Measurements from ENCODE around the gene MUC15. TPM values are rescaled to one million over a fixed set of nuclear protein-coding genes. Genes with fewer than 3 reads are reported as not detected.

Gene MUC15
- polyA plus RNA-seq, 3 donors from 2014 or later = not detected

DNA sequence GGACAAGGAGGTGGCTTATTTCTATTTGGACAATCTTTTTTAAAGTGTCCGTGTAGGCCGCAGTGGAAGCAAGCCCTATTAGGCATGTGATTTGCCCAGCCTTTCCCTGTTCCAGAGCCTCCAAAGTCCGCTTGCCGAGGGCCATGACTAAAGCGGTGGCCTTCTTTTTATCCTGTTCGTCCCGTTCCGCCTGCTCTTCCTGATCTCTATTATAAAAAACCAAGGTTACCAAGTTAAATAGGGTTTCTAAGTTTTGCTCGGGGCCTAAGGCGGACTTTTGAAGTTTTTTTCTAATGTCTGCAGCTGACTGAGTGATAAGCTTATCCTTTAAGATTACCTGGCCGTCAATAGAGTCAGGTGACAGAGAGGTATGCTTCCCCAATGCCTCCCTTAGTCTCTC lies 21.6 kb upstream of the MUC15 start:
- Mint-ChIP-seq H3K27me3 (ENCODE audit: low read depth in 3 of 3) (peaks cover 0 to 3% (median 0%) of the 10 kb centered on the region in 3 donors), H3K9me3 (peaks cover 15 to 59% (median 26%) of the 10 kb centered on the region in 6 donors), H3K27ac (no peak overlapping the region)

DNA sequence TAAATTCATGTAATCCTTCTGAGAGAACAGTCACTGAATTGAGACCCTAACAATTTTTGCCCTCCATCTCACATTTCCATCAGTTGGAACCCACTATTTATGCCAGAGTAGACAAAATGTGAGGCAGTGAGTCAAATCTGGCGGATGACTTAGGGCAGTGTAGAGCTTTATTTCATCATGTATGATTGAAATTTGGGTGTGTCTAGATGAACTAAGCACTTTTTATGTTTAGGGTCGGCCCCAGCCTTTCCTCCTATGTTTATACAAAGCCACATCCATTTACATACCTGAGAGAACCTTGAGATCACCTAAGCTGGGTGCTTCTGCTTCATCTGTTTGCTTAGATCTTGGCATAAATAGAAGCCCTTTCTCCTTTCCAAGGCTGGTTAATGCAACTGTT lies 15.0 kb upstream of the MUC15 start:
- no peak for DNase-seq
- H3K27me3 Mint-ChIP-seq (ENCODE audit: low read depth in 3 of 3) = peaks cover 0 to 2% (median 0%) of the 10 kb centered on the region in 3 donors
- H3K36me3 Mint-ChIP-seq = peaks cover 0 to 8% (median 0%) of the 10 kb centered on the region in 3 donors
- no peaks in the 10 kb centered on the region for H3K4me1 Mint-ChIP-seq
- H3K4me3 Mint-ChIP-seq = no peak overlapping the region
- H3K27ac Mint-ChIP-seq = no peak overlapping the region
- peaks cover 12 to 41% (median 23%) of the 10 kb centered on the region in 6 donors for H3K9me3 Mint-ChIP-seq

More for the DNA sequence above, 21.6 kb upstream of the MUC15 start:
- Mint-ChIP-seq H3K36me3 (peaks cover 0 to 8% (median 0%) of the 10 kb centered on the region in 3 donors), H3K4me3 (no peak overlapping the region), H3K4me1 (no peaks in the 10 kb centered on the region)
- no peak for DNase-seq

DNA sequence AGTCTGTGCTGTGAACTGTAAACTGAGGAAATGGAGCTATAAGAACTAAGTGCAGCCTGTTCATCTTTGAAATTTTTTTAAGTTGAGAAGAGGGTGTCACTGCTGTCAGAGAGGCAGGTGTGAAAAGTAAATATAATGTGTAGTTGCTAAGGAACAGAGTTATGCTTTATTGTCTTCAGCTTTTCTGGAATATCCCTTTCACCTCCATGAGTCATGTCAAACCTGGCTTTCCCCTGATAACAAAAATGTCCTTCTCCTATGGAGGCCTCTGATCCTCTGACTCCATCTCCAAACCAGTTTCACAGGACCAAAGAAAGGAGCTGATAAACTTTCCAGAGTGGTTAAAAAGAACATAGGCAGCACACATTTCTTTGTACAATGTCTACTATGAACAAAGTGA lies 12.8 kb upstream of the MUC15 start:
- peaks cover 0 to 2% (median 0%) of the 10 kb centered on the region in 3 donors for H3K27me3 Mint-ChIP-seq (ENCODE audit: low read depth in 3 of 3)
- H3K9me3 Mint-ChIP-seq = peaks cover 6 to 36% (median 15%) of the 10 kb centered on the region in 6 donors
- H3K27ac Mint-ChIP-seq = no peak overlapping the region
- no peak for DNase-seq
- H3K36me3 Mint-ChIP-seq = peaks cover 0 to 1% (median 0%) of the 10 kb centered on the region in 3 donors
- no peak overlapping the region for H3K4me3 Mint-ChIP-seq
- H3K4me1 Mint-ChIP-seq = no peaks in the 10 kb centered on the region

DNA sequence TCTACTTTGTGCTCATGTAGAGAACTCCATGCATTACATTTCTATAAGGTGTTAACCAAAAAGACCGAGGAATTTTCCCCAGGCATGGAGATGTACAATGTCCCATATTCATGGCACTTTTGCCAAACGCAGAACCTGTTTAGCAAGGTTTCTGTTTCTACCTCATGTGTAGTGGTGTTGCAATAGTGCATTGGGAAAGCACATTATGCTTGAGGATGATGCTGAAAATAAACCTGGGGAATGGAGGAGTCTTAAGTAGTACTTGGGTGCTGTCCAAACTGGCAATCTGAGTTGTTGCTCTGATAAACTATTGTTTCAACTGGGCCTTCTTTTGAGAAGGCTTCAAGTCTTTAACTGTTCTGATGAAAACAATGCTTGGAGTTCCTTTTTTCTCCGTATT lies 11.5 kb upstream of the MUC15 start:
- Mint-ChIP-seq H3K36me3 (no peaks in the 10 kb centered on the region), H3K9me3 (peaks cover 2 to 30% (median 8%) of the 10 kb centered on the region in 6 donors), H3K4me1 (no peaks in the 10 kb centered on the region), H3K4me3 (no peak overlapping the region), H3K27ac (no peak overlapping the region), H3K27me3 (ENCODE audit: low read depth in 3 of 3) (peaks cover 0 to 2% (median 0%) of the 10 kb centered on the region in 3 donors)
- no peak for DNase-seq

DNA sequence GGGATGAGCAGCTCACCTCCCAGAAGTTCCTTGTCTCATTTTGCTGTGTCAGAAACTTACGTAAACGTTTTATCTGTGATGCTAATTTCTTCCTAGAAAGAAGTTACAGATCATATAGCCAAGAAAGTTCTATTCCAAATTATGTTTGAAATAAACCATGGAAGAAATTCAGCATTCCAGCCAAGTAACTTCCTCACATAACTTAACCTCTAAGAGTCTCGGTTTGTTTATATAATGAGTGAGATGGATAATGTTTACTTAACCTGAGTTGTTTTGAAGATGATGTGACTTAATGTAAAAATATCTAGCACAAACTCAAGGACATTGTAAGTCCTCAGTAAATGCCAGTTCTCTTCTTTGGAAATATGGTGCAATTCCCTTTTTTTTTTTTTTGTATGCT lies 8.9 kb upstream of the MUC15 start:
- DNase-seq = no peak
- no peak overlapping the region for H3K4me3 Mint-ChIP-seq
- H3K9me3 Mint-ChIP-seq = peaks cover 0 to 20% (median 6%) of the 10 kb centered on the region in 6 donors
- no peaks in the 10 kb centered on the region for H3K27me3 Mint-ChIP-seq (ENCODE audit: low read depth in 3 of 3)
- no peak overlapping the region for H3K27ac Mint-ChIP-seq
- H3K4me1 Mint-ChIP-seq = no peaks in the 10 kb centered on the region
- no peaks in the 10 kb centered on the region for H3K36me3 Mint-ChIP-seq

DNA sequence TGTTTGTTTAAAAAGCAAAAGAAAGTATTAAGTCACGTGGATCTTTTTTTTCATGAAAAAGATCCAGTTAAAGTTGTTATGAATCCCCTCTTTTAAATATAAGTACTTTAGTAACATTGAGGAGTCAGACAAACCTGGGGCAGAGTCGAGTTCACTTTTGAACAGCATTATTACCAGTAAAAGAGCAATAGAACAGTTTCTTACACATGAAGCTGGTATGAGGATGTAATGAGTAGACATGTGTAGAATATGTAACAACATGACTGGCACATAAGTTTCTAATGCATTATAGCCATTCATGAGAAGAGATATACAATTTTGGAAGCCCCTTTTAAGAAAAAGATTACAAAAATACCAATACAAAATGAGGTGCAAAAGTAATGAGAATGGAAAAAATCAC lies 7.6 kb upstream of the MUC15 start:
- Mint-ChIP-seq H3K4me1 (no peaks in the 10 kb centered on the region), H3K4me3 (no peak overlapping the region), H3K27ac (no peak overlapping the region), H3K36me3 (no peaks in the 10 kb centered on the region), H3K27me3 (ENCODE audit: low read depth in 3 of 3) (no peaks in the 10 kb centered on the region), H3K9me3 (peaks cover 0 to 17% (median 4%) of the 10 kb centered on the region in 6 donors)
- no peak for DNase-seq

DNA sequence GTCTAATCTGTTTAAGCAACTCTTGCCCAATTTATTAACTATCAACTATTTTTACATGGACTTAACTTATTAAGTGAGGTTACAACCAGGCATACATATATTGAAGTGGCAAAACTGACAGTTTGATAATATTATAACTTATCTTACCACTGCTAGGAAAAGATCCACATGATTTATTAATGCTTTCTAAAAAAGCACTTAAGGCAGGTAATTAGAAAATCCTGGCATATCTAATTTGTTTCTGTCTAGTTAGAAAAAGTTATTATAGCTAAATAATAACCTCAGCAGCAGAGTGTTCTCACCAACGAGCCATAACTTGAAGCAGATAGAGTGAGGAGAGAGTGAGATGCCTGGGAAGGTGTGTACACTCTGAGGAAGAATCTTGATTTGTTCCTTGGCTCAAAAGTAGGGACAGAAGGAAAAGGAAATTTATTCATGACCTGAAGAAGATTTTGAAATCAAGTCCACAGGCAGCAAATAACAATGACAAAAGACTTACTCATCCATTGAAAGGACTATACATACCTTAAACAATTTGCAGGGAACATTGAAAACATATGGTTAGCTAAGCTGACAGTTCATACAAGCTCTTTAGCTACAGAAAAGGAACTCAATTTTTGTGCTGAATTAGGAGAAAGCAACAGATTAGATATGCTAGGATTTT lies 7.1 kb upstream of the MUC15 start:
- Mint-ChIP-seq H3K4me1 (no peaks in the 10 kb centered on the region), H3K27ac (no peak overlapping the region), H3K36me3 (no peaks in the 10 kb centered on the region), H3K4me3 (no peak overlapping the region), H3K9me3 (peaks cover 0 to 11% (median under 1%) of the 10 kb centered on the region in 6 donors), H3K27me3 (ENCODE audit: low read depth in 3 of 3) (no peaks in the 10 kb centered on the region)
- DNase-seq = no peak

DNA sequence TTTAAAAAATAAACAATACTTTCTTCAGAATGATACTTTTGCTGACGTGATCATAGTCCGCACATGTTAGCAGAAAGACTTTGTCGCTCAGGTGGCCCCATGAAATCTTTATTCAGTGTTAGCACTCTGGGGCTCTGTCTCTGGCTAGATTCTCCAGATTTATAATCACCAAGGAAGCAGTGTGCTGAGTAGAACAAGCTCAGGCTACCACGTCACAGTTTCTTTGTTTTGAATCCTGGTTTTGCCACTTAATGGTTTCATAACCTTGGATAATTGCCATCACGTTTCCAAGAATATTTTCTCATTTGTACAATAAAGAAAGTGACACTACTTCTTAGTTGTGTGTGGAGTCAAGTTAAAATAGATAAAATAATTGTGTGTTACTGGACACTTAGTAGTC lies 3.9 kb upstream of the MUC15 start:
- no peak for DNase-seq
- peaks cover 0 to 23% (median 0%) of the 10 kb centered on the region in 6 donors for H3K9me3 Mint-ChIP-seq

DNA sequence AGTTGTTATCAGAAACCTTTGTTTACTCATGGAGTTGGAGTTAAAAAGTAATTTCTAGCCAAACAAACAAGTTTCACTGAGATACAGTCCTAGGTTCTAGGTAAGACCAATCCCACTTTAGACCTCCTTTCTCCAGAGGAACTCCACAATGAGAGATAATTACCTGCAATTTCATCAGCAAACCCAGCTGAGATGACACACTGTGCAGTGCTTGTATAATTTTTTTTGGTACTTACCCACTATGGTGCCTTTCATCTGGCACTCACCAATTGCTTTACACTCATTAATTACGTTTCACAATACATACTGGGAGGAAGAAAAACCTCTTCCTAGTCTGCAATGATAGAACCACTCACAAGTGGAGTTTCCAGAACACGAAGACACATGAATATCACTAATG lies 1.8 kb upstream of the MUC15 start:
- no peaks in the 10 kb centered on the region for H3K36me3 Mint-ChIP-seq
- peaks cover 0 to 17% (median 0%) of the 10 kb centered on the region in 6 donors for H3K9me3 Mint-ChIP-seq
- H3K4me1 Mint-ChIP-seq = no peaks in the 10 kb centered on the region
- DNase-seq = no peak
- no peak overlapping the region for H3K27ac Mint-ChIP-seq
- H3K4me3 Mint-ChIP-seq = no peak overlapping the region
- H3K27me3 Mint-ChIP-seq (ENCODE audit: low read depth in 3 of 3) = no peaks in the 10 kb centered on the region

More for the DNA sequence above, 3.9 kb upstream of the MUC15 start:
- no peaks in the 10 kb centered on the region for H3K27me3 Mint-ChIP-seq (ENCODE audit: low read depth in 3 of 3)
- H3K4me1 Mint-ChIP-seq = no peaks in the 10 kb centered on the region
- no peak overlapping the region for H3K27ac Mint-ChIP-seq
- no peaks in the 10 kb centered on the region for H3K36me3 Mint-ChIP-seq
- H3K4me3 Mint-ChIP-seq = no peak overlapping the region

DNA sequence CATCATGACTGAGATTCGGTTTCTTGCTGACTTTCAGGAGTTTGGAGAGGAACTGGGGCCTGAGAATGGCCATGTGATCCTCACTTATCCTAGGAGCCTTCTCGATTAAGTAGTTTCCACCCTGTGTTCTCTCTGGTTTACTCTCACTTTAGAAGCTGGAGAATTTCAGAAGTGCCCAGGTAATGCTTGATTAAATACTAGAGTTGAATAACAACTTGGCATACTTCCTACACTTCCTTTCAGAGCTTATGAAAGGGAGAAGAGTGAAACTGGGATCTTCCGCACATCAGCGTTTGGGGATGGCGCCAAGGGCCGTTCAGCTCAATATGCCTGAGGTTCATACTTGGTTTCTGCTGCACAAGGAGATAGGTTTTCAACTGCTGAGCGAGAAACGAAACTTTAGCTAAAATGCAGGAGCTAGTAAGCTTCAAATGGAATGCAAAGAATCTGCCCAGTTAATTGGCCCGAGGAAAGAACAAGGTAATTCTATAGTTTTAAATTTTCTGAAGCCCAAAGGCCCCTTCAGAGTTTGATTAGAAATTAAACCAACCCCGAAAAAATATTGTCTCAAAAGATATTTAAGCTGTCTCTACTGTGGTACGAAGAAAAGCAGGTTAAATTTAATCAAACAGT lies 823 bp upstream of the MUC15 start:
- no peak overlapping the region for H3K27ac Mint-ChIP-seq
- no peak overlapping the region for H3K4me3 Mint-ChIP-seq
- H3K36me3 Mint-ChIP-seq = no peaks in the 10 kb centered on the region
- no peak for DNase-seq
- peaks cover 0 to 20% (median 0%) of the 10 kb centered on the region in 6 donors for H3K9me3 Mint-ChIP-seq
- peaks cover 0 to 2% (median 0%) of the 10 kb centered on the region in 3 donors for H3K27me3 Mint-ChIP-seq (ENCODE audit: low read depth in 3 of 3)
- no peaks in the 10 kb centered on the region for H3K4me1 Mint-ChIP-seq

DNA sequence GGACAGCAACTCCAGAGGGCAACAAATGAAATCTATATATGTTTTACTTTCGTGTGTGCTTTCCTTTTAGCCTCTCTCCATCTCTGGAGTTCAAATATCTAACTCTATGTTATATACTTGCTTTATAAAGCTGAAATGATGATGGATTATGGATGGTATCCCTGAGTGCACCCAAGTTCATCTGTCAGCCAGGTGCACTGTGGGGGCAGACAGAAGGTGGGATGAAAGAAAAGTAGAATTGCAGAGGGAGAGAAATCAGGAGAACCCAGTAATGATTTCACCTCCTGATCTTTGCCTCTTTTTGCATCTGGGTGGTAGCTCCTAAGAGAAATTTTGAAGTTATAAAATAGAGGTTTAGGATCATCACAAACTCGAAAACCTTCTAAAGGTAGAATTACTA lies 2.4 kb downstream of the MUC15 start:
- no peak for DNase-seq
- H3K27ac Mint-ChIP-seq = no peak overlapping the region
- H3K4me3 Mint-ChIP-seq = no peak overlapping the region
- no peaks in the 10 kb centered on the region for H3K36me3 Mint-ChIP-seq
- H3K9me3 Mint-ChIP-seq = peaks cover 0 to 33% (median 4%) of the 10 kb centered on the region in 6 donors
- no peaks in the 10 kb centered on the region for H3K4me1 Mint-ChIP-seq
- peaks cover 0 to 3% (median 0%) of the 10 kb centered on the region in 3 donors for H3K27me3 Mint-ChIP-seq (ENCODE audit: low read depth in 3 of 3)

DNA sequence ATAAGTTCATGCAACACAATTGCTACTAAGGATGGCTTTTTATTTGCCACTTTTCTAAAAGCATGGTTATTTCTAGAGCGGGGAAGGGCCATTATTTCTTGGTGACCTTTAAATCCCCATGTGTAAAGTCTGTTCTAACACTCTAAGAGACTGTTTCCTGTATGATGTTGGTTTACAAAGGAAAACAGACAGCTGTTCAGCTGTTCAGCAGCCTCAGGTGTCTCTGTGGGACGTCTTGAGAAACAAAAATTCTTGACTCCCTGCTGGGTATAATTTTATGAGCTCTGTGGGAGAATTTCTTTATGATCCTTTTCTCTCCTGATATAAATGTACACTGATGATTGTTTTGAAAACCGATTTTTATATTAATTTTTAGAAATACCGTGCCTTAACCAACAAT lies 13.9 kb downstream of the MUC15 start:
- no peak overlapping the region for H3K4me3 Mint-ChIP-seq
- no peaks in the 10 kb centered on the region for H3K4me1 Mint-ChIP-seq
- H3K27me3 Mint-ChIP-seq (ENCODE audit: low read depth in 3 of 3) = no peaks in the 10 kb centered on the region
- H3K36me3 Mint-ChIP-seq = no peaks in the 10 kb centered on the region
- peaks cover 0 to 31% (median 7%) of the 10 kb centered on the region in 6 donors for H3K9me3 Mint-ChIP-seq
- no peak for DNase-seq
- no peak overlapping the region for H3K27ac Mint-ChIP-seq

DNA sequence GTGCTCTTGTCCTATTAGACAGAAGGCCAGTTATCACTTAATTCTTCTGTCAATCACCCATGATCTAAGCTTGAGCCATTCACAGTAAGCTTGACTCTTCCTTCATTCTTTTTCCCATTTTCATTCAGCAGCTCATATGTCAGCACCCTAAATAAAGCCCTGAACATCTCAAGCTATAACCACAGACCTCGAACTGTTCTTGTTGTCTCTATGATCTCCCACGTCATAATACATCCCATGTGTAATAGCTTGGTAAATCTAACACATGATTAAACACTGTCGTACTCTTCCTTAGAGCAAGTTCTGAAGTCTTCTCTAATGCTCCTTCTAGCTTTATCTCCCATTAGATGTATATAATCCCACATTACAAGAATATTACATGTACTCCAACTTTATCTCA lies 14.4 kb downstream of the MUC15 start:
- H3K4me1 Mint-ChIP-seq = no peaks in the 10 kb centered on the region
- H3K27me3 Mint-ChIP-seq (ENCODE audit: low read depth in 3 of 3) = no peaks in the 10 kb centered on the region
- H3K27ac Mint-ChIP-seq = no peak overlapping the region
- H3K4me3 Mint-ChIP-seq = no peak overlapping the region
- H3K9me3 Mint-ChIP-seq = peaks cover 0 to 35% (median 7%) of the 10 kb centered on the region in 6 donors
- no peak for DNase-seq
- no peaks in the 10 kb centered on the region for H3K36me3 Mint-ChIP-seq

DNA sequence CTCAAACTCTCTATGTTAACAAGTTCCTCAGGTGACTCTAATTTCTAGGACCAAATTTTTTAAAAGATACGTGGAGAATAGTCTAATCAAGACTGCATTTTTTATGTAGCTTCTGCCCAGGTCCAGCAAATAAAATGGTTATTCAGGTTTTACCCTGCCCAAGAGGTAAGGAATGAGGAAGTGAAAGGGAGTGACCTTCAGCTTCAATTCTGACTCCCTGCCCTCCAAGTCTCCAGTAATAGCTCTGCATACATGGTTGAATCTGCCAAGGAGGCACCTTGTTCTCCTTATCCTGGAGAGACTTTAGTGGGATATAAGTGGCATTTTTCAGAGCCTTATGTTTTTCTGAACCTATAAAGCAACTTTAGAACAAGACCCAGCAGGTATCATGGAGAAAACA lies 15.5 kb downstream of the MUC15 start:
- no peak for DNase-seq
- Mint-ChIP-seq H3K4me3 (no peak overlapping the region), H3K9me3 (peaks cover 0 to 40% (median 7%) of the 10 kb centered on the region in 6 donors), H3K27ac (no peak overlapping the region), H3K36me3 (no peaks in the 10 kb centered on the region), H3K27me3 (ENCODE audit: low read depth in 3 of 3) (peaks cover 0 to 2% (median 0%) of the 10 kb centered on the region in 3 donors), H3K4me1 (no peaks in the 10 kb centered on the region)

Data from immature natural killer cell (primary cell).